ENCODE results near the gene ZNF600.
"Not testable (repeated sequence)": the region's sequence is repeated elsewhere in the genome, so short reads cannot be mapped to it uniquely, and the experiment has no call there.

The ZNF600 gene

DNA sequence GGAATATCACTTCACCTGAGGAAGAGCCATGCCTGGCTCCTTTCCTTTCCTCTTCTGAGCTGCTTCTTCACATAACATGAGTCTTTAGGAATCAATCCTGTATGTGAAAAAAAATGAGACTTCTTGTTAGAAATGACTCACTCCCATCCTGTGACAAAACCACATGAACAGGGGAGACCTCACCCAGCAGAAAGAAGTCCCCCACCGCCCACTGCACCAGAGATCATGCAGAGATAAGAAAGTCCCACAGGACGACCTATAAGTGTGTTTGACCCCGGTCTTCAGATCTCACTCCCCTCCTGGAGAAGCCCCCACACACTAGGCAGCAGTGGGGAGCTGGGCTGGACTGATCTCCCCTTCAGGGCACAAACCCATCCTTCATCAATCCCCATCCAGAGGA lies 7.8 kb downstream of the ZNF600 start:
- Histone ChIP-seq H3K9me3 (ENCODE audit: low read length) (no peaks in the 10 kb centered on the region), H3K36me3 (ENCODE audit: insufficient read depth, low read length) (peaks cover 74% of the 10 kb centered on the region), H3K4me3 (ENCODE audit: low read depth, low read length, poor library complexity, severe bottlenecking) (no peak overlapping the region), H3K79me2 (ENCODE audit: insufficient read depth, low read length) (no peaks in the 10 kb centered on the region), H3K27me3 (ENCODE audit: insufficient read depth, low read length) (no peaks in the 10 kb centered on the region), H3K9me2 (ENCODE audit: low read depth, low read length) (no peaks in the 10 kb centered on the region), H3K4me2 (ENCODE audit: low read length) (no peak overlapping the region), H2AFZ (ENCODE audit: low read length) (no peak overlapping the region), H3K27ac (ENCODE audit: low read depth, low read length, poor library complexity, severe bottlenecking) (no peak overlapping the region), H3K4me1 (ENCODE audit: insufficient read depth, low read length, severe bottlenecking) (no peaks in the 10 kb centered on the region), H3F3A (ENCODE audit: insufficient read depth, low read length) (no peaks in the 10 kb centered on the region), H4K20me1 (ENCODE audit: insufficient read depth, low read length) (no peaks in the 10 kb centered on the region), H3K9ac (ENCODE audit: low read length) (no peak overlapping the region)
- no peak for TF ChIP-seq EZH2 (IDR thresholded peaks at IDR 0.05; ENCODE audit: borderline replicate concordance, low read length)
- TF ChIP-seq, protein P1, sequence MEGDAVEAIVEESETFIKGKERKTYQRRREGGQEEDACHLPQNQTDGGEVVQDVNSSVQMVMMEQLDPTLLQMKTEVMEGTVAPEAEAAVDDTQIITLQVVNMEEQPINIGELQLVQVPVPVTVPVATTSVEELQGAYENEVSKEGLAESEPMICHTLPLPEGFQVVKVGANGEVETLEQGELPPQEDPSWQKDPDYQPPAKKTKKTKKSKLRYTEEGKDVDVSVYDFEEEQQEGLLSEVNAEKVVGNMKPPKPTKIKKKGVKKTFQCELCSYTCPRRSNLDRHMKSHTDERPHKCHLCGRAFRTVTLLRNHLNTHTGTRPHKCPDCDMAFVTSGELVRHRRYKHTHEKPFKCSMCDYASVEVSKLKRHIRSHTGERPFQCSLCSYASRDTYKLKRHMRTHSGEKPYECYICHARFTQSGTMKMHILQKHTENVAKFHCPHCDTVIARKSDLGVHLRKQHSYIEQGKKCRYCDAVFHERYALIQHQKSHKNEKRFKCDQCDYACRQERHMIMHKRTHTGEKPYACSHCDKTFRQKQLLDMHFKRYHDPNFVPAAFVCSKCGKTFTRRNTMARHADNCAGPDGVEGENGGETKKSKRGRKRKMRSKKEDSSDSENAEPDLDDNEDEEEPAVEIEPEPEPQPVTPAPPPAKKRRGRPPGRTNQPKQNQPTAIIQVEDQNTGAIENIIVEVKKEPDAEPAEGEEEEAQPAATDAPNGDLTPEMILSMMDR (IDR thresholded peaks at IDR 0.05; ENCODE audit: low read length): no peak

DNA sequence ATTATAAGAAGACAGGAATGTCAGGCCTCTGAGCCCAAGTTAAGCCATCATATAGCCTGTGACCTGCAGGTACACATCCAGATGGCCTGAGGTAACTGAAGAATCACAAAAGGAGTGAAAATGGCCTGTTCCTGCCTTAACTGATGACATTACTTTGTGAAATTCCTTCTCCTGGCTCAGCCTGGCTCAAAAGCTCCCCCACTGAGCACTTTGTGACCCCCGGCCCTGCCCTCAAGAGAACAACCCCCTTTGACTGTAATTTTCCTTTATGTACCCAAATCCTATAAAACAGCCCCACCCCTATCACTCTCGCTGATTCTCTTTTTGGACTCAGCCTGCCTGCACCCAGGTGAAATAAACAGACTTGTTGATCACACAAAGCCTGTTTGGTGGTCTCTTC lies 30.1 kb downstream of the ZNF600 start:
- H3K27ac ChIP-seq (ENCODE audit: low read depth, low read length, poor library complexity, severe bottlenecking); H3K4me2 ChIP-seq (ENCODE audit: low read length); H3K4me1 ChIP-seq (ENCODE audit: insufficient read depth, low read length, severe bottlenecking); H2AFZ ChIP-seq (ENCODE audit: low read length); H3K9ac ChIP-seq (ENCODE audit: low read length); H3F3A ChIP-seq (ENCODE audit: insufficient read depth, low read length); H3K27me3 ChIP-seq (ENCODE audit: insufficient read depth, low read length); H3K9me3 ChIP-seq (ENCODE audit: low read length); H3K36me3 ChIP-seq (ENCODE audit: insufficient read depth, low read length); H3K9me2 ChIP-seq (ENCODE audit: low read depth, low read length); H4K20me1 ChIP-seq (ENCODE audit: insufficient read depth, low read length); H3K79me2 ChIP-seq (ENCODE audit: insufficient read depth, low read length); H3K4me3 ChIP-seq (ENCODE audit: low read depth, low read length, poor library complexity, severe bottlenecking): not testable (repeated sequence)

DNA sequence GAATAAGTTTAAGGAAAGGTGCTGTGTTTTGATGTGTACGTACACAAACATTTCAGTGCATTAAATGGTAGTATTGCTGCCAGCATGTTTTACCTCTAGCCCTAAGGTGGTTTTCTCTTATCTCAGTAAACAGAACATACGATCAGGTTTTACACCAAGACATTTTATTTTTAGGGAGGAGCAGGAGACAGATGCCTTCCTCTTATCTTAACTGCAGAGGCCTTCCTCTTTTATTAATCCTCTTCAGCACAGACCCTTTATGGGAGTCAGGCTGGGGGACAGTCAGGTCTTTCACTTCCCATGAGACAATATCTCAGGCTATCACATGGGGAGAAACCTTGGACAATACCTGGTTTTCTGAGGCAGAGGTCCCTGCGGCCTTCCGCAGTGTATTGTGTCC lies 36.8 kb downstream of the ZNF600 start:
- Histone ChIP-seq H3K9me2 (ENCODE audit: low read depth, low read length) (no peaks in the 10 kb centered on the region), H3K4me3 (ENCODE audit: low read depth, low read length, poor library complexity, severe bottlenecking) (no peak overlapping the region), H3K9ac (ENCODE audit: low read length) (no peak overlapping the region), H4K20me1 (ENCODE audit: insufficient read depth, low read length) (no peaks in the 10 kb centered on the region), H3K9me3 (ENCODE audit: low read length) (no peaks in the 10 kb centered on the region), H3K36me3 (ENCODE audit: insufficient read depth, low read length) (no peaks in the 10 kb centered on the region), H3F3A (ENCODE audit: insufficient read depth, low read length) (no peaks in the 10 kb centered on the region), H3K79me2 (ENCODE audit: insufficient read depth, low read length) (no peaks in the 10 kb centered on the region), H2AFZ (ENCODE audit: low read length) (no peak overlapping the region), H3K27me3 (ENCODE audit: insufficient read depth, low read length) (no peaks in the 10 kb centered on the region), H3K27ac (ENCODE audit: low read depth, low read length, poor library complexity, severe bottlenecking) (no peak overlapping the region), H3K4me1 (ENCODE audit: insufficient read depth, low read length, severe bottlenecking) (no peaks in the 10 kb centered on the region), H3K4me2 (ENCODE audit: low read length) (no peak overlapping the region)
- TF ChIP-seq, protein P1 (IDR thresholded peaks at IDR 0.05; ENCODE audit: low read length): no peak
- no peak for TF ChIP-seq EZH2 (IDR thresholded peaks at IDR 0.05; ENCODE audit: borderline replicate concordance, low read length)

DNA sequence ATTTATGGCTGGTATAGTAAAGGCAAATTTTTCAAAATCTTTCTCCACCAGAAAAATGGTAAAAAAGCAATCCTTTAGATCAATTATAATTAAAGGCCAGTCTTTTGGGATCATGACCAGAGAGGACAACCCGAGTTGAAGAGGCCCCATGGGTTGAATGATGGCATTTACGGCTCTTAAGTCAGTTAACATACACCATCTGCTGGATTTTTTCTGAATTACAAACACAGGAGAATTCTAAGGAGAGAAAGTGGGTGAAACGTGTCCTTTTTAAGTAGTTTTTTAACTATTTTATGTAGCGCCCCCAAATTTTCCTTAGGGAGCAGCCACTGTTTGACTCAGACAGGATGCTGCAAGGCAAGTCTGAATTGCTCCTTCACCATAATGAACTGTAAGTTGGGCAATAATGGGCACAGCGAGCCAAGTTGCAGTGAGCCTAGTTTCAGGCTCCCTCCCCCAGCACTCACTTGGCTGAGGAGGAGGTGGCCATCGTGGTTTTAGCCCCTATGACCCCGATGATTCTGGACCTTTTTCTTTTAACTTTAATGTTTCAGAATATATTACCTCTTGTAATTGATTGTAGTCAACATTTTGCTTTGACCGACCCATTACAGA lies 38.1 kb downstream of the ZNF600 start:
- Histone ChIP-seq H3K9me2 (ENCODE audit: low read depth, low read length) (no peaks in the 10 kb centered on the region), H3K79me2 (ENCODE audit: insufficient read depth, low read length) (no peaks in the 10 kb centered on the region), H3K9me3 (ENCODE audit: low read length) (no peaks in the 10 kb centered on the region), H3K4me3 (ENCODE audit: low read depth, low read length, poor library complexity, severe bottlenecking) (no peak overlapping the region), H3F3A (ENCODE audit: insufficient read depth, low read length) (no peaks in the 10 kb centered on the region), H3K4me1 (ENCODE audit: insufficient read depth, low read length, severe bottlenecking) (no peaks in the 10 kb centered on the region), H4K20me1 (ENCODE audit: insufficient read depth, low read length) (no peaks in the 10 kb centered on the region), H3K4me2 (ENCODE audit: low read length) (no peak overlapping the region), H3K9ac (ENCODE audit: low read length) (no peak overlapping the region), H3K36me3 (ENCODE audit: insufficient read depth, low read length) (no peaks in the 10 kb centered on the region), H3K27me3 (ENCODE audit: insufficient read depth, low read length) (no peaks in the 10 kb centered on the region), H2AFZ (ENCODE audit: low read length) (no peak overlapping the region), H3K27ac (ENCODE audit: low read depth, low read length, poor library complexity, severe bottlenecking) (no peak overlapping the region)
- no peak for TF ChIP-seq EZH2 (IDR thresholded peaks at IDR 0.05; ENCODE audit: borderline replicate concordance, low read length)
- TF ChIP-seq, protein P1 (IDR thresholded peaks at IDR 0.05; ENCODE audit: low read length): peak; percentile 42; the same call in 1 of the 2 replicates

DNA sequence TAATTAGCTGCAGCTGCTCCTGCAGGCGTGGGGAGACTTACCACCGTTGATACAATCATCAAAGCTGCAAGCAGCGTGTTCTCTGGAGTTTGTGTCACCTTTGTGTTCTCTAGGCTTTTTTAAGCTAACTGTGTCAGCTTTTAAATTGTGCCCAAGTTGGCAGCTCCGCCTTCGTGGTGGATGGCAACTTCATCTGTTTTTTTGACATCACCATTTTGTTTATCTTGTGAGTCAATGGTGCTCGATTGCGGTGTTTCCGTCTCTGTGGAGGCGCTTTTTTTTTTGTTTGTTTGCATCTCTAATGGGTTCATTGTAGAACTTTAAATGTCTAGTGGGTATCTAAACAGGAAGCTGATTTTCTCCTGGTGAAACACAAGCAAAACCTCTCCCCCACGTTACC lies 40.7 kb downstream of the ZNF600 start:
- H3K4me1 ChIP-seq (ENCODE audit: insufficient read depth, low read length, severe bottlenecking); H3K9ac ChIP-seq (ENCODE audit: low read length); H3K9me3 ChIP-seq (ENCODE audit: low read length); H4K20me1 ChIP-seq (ENCODE audit: insufficient read depth, low read length); H2AFZ ChIP-seq (ENCODE audit: low read length); H3F3A ChIP-seq (ENCODE audit: insufficient read depth, low read length); H3K4me3 ChIP-seq (ENCODE audit: low read depth, low read length, poor library complexity, severe bottlenecking); H3K36me3 ChIP-seq (ENCODE audit: insufficient read depth, low read length); H3K79me2 ChIP-seq (ENCODE audit: insufficient read depth, low read length); H3K9me2 ChIP-seq (ENCODE audit: low read depth, low read length); H3K4me2 ChIP-seq (ENCODE audit: low read length); H3K27me3 ChIP-seq (ENCODE audit: insufficient read depth, low read length); H3K27ac ChIP-seq (ENCODE audit: low read depth, low read length, poor library complexity, severe bottlenecking): not testable (repeated sequence)

All from OCI-LY1 (cell line).